GM12878 (cell line): ENCODE measurements around the gene LRRC75A. TPM values are rescaled to one million over a fixed set of nuclear protein-coding genes. Genes with fewer than 3 reads are reported as not detected.

Experiments
- CEBPB ChIP-seq, 2 experiments: fragments of 150-350 bp in 1 of 2; IDR thresholded peaks; 2 replicates each; pipeline ENCODE4 v1.6.1; 2012 to 2014; ENCODE audit warnings: low read depth in 2 of 2, low read length in 2 of 2, borderline replicate concordance in 1 of 2, inconsistent platforms in 1 of 2
- EGR1 ChIP-seq, 2 experiments: IDR thresholded peaks; 1 replicate in 1 of 2; 2 replicates in 1 of 2; pipeline ENCODE4 v1.6.1; 2011 to 2012; ENCODE audit warnings: low read depth in 2 of 2, low read length in 2 of 2, borderline replicate concordance in 1 of 2, mild to moderate bottlenecking in 1 of 2, moderate library complexity in 1 of 2
- IRF3 ChIP-seq: fragments of 450-650 bp; IDR thresholded peaks from 2 replicates; pipeline ENCODE4 v1.6.1; 2014; ENCODE audit warnings: mild to moderate bottlenecking
- KLF5 ChIP-seq: fragments of 450-650 bp; IDR thresholded peaks from 2 replicates; pipeline ENCODE4 v1.6.1; 2014; ENCODE audit warnings: mild to moderate bottlenecking; ENCODE audit not compliant: partially characterized antibody
- MYC ChIP-seq: IDR thresholded peaks from 2 replicates; pipeline ENCODE4 v1.6.1; 2011; ENCODE audit warnings: mild to moderate bottlenecking, low read length, moderate library complexity, inconsistent platforms; ENCODE audit not compliant: insufficient read depth, insufficient replicate concordance, insufficient read length, severe bottlenecking
- POLR2AphosphoS2 ChIP-seq: IDR thresholded peaks from 2 replicates; pipeline ENCODE4 v1.6.1; 2011; ENCODE audit warnings: low read depth, mild to moderate bottlenecking, low read length, improper control_type of control experiment, moderate library complexity
- SIN3A ChIP-seq: IDR thresholded peaks from 2 replicates; pipeline ENCODE4 v1.6.1; 2012; ENCODE audit warnings: low read depth, low read length, improper control_type of control experiment
- STAT1 ChIP-seq: fragments of 450-650 bp; conservative IDR thresholded peaks from 2 replicates; pipeline ENCODE4 v1.6.1; 2014; ENCODE audit warnings: antibody characterized with exemption, mild to moderate bottlenecking
- SUZ12 ChIP-seq: fragments of 200-600 bp; sonication (generic); IDR thresholded peaks from one replicate; pipeline ENCODE4 v1.6.1; 2018; ENCODE audit warnings: antibody characterized with exemption, mild to moderate bottlenecking; ENCODE audit not compliant: unreplicated experiment
- TAF1 ChIP-seq: IDR thresholded peaks from 2 replicates; pipeline ENCODE4 v1.6.1; 2011; ENCODE audit warnings: mild to moderate bottlenecking, low read depth, low read length, borderline replicate concordance
- TCF7 ChIP-seq: IDR thresholded peaks from 2 replicates; pipeline ENCODE4 v1.6.1; 2014; ENCODE audit warnings: antibody characterized with exemption, borderline replicate concordance
- WRNIP1 ChIP-seq: IDR thresholded peaks from 2 replicates; pipeline ENCODE4 v1.6.1; 2011; ENCODE audit warnings: low read depth, low read length, improper control_type of control experiment, borderline replicate concordance
- YBX1 ChIP-seq: fragments of 450-650 bp; IDR thresholded peaks from 2 replicates; pipeline ENCODE4 v1.6.1; 2016; ENCODE audit warnings: antibody characterized with exemption
- ZNF384 ChIP-seq: IDR thresholded peaks from 2 replicates; pipeline ENCODE4 v1.6.1; 2012; ENCODE audit warnings: low read depth, mild to moderate bottlenecking, low read length, improper control_type of control experiment, borderline replicate concordance
- polyA plus RNA-seq, 11 experiments: library from polyadenylated mRNA; depleted of rRNA in 4 of 11; unstranded in 6 of 11; stranded (reverse) in 5 of 11; fragments of >200 nt; fragmentation: Nextera tagmentation in 4 of 11; fragmentation: Illumina TruSeq in 1 of 11; extraction: Ambion mirVana in 4 of 11; extraction: Trizol in 1 of 11; gene quantifications; 1 replicate in 1 of 11; 2 replicates in 10 of 11; pipeline versions ENCODE4 v1.2.1 to v1.2.3, GENCODE V29; 2011 to 2016; ENCODE audit warnings: inconsistent platforms in 2 of 11, missing spikeins in 2 of 11, low read depth in 1 of 11
- total RNA-seq, 4 experiments: library from RNA; depleted of rRNA in 3 of 4; stranded (reverse); fragments of >200 nt in 3 of 4; fragmentation: Illumina TruSeq in 1 of 4; extraction: Trizol in 1 of 4; gene quantifications; 2 replicates each; pipeline versions ENCODE4 v1.2.1 to v1.2.3, GENCODE V29; 2013 to 2021
- TF ChIP-seq, protein P1 (sequence below): fragments of 450-650 bp; IDR thresholded peaks from 2 replicates; pipeline ENCODE4 v1.6.1; 2017; ENCODE audit warnings: mild to moderate bottlenecking, moderate library complexity
- TF ChIP-seq, protein P2 (sequence below): fragments of 450-650 bp; IDR thresholded peaks from 2 replicates; pipeline ENCODE4 v1.6.1; 2018; ENCODE audit warnings: borderline replicate concordance, mild to moderate bottlenecking; ENCODE audit not compliant: partially characterized antibody
- TF ChIP-seq, protein P3 (sequence below): IDR thresholded peaks from 2 replicates; pipeline ENCODE4 v1.6.1; 2012; ENCODE audit warnings: low read depth, low read length, improper control_type of control experiment
- TF ChIP-seq, protein P4 (sequence below): IDR thresholded peaks from 2 replicates; pipeline ENCODE4 v1.6.1; 2012; ENCODE audit warnings: low read length, inconsistent platforms

LRRC75A gene
- total and polyA plus RNA-seq, 10 of the 15 experiments (the other 5 are each of a cell fraction or from before 2014, with no cell fraction given), result 0.01 to 1.3 (median 0.09) TPM; not detected in 2

DNA sequence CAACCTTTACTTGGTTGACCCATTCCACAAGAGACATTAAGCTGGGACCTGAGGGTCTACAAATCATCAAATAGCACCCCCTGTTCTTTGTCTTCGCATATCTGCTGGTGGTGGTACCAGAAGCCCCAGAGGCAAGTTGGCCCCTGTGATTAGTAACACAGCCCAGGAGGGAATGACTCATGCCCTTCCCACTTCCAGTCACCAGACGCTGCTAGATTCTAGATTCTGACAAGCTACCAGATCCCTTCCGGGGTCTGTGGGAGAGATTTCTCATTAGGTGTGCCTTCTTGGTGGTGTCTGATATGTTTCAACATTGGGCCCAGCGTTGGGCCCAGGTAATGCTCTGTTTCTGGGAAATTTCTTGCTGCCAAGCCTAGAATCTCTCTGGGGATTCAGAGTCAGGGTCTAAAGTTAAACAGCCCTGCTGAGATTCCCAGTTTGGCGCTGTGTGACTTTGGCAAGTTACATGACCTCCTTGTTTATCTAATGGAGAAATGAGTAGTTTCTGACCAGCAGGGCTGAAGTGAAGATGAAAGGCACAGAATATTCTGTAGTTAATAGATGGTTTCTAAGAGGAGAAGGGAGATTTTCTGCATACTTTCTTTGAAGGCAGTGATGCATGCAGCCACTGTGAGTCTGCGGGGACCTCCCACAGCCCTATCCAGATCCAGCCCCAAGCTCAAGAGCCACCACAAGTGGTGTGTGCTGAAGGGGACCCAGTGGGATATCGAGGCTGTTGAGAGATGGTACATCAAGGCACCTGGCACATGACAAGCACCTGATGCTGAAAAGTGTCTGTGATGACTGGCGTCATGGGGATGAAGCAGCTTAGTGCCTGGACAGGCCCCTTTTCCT is 72.7 kb downstream of the LRRC75A start (continued):
- TF ChIP-seq, protein P1, sequence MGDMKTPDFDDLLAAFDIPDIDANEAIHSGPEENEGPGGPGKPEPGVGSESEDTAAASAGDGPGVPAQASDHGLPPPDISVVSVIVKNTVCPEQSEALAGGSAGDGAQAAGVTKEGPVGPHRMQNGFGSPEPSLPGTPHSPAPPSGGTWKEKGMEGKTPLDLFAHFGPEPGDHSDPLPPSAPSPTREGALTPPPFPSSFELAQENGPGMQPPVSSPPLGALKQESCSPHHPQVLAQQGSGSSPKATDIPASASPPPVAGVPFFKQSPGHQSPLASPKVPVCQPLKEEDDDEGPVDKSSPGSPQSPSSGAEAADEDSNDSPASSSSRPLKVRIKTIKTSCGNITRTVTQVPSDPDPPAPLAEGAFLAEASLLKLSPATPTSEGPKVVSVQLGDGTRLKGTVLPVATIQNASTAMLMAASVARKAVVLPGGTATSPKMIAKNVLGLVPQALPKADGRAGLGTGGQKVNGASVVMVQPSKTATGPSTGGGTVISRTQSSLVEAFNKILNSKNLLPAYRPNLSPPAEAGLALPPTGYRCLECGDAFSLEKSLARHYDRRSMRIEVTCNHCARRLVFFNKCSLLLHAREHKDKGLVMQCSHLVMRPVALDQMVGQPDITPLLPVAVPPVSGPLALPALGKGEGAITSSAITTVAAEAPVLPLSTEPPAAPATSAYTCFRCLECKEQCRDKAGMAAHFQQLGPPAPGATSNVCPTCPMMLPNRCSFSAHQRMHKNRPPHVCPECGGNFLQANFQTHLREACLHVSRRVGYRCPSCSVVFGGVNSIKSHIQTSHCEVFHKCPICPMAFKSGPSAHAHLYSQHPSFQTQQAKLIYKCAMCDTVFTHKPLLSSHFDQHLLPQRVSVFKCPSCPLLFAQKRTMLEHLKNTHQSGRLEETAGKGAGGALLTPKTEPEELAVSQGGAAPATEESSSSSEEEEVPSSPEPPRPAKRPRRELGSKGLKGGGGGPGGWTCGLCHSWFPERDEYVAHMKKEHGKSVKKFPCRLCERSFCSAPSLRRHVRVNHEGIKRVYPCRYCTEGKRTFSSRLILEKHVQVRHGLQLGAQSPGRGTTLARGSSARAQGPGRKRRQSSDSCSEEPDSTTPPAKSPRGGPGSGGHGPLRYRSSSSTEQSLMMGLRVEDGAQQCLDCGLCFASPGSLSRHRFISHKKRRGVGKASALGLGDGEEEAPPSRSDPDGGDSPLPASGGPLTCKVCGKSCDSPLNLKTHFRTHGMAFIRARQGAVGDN, result no peak
- TF ChIP-seq IRF3 (no peak), POLR2AphosphoS2 (0 out of 2 replicates have a peak, but pooled peaks have one; percentile 27), CEBPB (IDR thresholded peaks at IDR 0.05; ENCODE audit: borderline replicate concordance in 1 of 2, low read depth in 2 of 2, low read length in 2 of 2) (no peak), STAT1 (no peak), KLF5 (no peak), TCF7 (peak; percentile 21), YBX1 (no peak), MYC (no peak), ZNF384 (no peak), SUZ12 (no peak), SIN3A (no peak), WRNIP1 (no peak), TAF1 (no peak), EGR1 (IDR thresholded peaks at IDR 0.05; ENCODE audit: borderline replicate concordance in 1 of 2, low read depth in 2 of 2, low read length in 2 of 2) (no peak)
- TF ChIP-seq, protein P2, sequence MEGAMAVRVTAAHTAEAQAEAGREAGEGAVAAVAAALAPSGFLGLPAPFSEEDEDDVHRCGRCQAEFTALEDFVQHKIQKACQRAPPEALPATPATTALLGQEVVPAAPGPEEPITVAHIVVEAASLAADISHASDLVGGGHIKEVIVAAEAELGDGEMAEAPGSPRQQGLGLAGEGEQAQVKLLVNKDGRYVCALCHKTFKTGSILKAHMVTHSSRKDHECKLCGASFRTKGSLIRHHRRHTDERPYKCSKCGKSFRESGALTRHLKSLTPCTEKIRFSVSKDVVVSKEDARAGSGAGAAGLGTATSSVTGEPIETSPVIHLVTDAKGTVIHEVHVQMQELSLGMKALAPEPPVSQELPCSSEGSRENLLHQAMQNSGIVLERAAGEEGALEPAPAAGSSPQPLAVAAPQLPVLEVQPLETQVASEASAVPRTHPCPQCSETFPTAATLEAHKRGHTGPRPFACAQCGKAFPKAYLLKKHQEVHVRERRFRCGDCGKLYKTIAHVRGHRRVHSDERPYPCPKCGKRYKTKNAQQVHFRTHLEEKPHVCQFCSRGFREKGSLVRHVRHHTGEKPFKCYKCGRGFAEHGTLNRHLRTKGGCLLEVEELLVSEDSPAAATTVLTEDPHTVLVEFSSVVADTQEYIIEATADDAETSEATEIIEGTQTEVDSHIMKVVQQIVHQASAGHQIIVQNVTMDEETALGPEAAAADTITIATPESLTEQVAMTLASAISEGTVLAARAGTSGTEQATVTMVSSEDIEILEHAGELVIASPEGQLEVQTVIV, result no peak
- TF ChIP-seq, protein P3, sequence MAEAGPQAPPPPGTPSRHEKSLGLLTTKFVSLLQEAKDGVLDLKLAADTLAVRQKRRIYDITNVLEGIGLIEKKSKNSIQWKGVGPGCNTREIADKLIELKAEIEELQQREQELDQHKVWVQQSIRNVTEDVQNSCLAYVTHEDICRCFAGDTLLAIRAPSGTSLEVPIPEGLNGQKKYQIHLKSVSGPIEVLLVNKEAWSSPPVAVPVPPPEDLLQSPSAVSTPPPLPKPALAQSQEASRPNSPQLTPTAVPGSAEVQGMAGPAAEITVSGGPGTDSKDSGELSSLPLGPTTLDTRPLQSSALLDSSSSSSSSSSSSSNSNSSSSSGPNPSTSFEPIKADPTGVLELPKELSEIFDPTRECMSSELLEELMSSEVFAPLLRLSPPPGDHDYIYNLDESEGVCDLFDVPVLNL, result no peak
- TF ChIP-seq, protein P4, sequence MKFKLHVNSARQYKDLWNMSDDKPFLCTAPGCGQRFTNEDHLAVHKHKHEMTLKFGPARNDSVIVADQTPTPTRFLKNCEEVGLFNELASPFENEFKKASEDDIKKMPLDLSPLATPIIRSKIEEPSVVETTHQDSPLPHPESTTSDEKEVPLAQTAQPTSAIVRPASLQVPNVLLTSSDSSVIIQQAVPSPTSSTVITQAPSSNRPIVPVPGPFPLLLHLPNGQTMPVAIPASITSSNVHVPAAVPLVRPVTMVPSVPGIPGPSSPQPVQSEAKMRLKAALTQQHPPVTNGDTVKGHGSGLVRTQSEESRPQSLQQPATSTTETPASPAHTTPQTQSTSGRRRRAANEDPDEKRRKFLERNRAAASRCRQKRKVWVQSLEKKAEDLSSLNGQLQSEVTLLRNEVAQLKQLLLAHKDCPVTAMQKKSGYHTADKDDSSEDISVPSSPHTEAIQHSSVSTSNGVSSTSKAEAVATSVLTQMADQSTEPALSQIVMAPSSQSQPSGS, result peak; percentile 86
